NCI-H1417 treated with DMSO at 0.1 percent for 48 hours (cell line): ENCODE results near the gene PVALEF.

Experiments
- DNase-seq: peaks from one replicate; lab custom pipeline; 2025; lab: John Stamatoyannopoulos, UW

PVALEF gene

DNA sequence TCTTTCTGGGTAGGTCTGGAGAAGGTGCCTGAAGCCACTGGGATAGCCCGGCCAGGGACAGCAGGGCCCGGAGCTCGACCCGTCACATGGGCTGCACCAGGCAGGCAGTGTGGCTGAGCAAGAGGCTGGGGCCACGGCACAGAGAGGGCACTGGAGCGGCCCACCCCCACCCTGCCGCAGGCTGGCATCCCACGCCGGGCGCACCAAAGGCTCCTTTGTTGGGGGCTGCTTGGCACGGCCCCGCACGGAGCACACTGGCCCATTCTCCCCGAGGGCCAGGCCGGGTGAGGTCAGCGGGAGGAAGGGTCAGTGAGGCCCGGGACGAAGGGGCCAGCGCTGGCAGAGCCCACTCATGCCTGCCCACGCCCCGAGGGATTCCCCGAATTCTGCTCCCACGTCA is 36.5 kb upstream of the PVALEF start:
- DNase-seq = no peak

DNA sequence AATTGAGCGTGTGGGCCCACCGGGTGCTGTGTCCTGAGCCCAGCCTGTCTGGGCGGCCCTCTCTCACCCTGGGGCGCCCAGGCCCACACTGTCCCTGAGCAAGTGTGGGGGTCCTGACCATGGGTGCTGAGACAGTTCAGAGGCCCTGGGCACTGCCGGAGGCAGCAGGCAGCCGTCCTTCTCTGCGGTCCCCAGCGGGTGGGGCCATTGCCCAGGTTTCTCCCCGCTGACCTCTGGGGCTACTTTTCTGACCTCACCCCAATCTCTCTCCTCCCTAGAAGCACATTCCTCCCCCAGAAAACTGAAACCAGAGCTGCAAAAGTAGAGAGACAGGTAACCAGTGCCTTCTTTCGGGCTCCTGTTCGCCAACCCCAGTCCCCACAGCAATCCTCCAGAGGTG is 36.0 kb upstream of the PVALEF start:
- DNase-seq = no peak

DNA sequence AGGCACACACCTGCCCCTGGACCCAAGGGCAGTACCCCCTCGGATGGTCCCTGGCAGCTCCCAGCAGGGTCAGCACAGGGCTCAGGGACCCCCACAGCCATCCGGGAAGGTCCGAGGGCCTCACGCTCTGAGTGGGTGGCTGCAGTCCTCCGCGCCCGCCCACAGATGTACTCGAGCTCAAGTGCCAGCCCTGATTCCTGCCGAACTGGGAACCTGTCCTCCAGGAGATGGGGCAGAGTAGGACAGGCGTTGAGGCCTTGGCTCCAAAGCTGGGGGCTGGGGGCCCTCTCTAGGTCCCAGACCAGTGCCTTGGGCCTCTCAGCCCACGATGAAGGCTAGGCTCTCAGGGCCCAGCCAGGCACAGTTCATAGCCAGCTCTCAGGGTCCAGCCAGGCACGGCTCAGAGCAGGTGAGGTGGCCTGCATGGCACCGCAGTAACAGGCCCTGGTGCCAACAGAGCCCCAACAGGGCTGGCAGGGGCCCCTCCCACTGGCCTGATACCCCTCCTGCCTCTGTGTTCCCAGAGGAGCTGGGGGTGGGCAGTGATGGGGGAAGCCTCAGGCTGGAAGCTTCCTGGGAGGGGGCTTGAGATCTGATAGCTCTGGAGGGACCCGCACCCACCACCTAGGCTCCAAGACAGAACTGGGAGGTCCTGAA is 35.5 kb upstream of the PVALEF start:
- DNase-seq = no peak

DNA sequence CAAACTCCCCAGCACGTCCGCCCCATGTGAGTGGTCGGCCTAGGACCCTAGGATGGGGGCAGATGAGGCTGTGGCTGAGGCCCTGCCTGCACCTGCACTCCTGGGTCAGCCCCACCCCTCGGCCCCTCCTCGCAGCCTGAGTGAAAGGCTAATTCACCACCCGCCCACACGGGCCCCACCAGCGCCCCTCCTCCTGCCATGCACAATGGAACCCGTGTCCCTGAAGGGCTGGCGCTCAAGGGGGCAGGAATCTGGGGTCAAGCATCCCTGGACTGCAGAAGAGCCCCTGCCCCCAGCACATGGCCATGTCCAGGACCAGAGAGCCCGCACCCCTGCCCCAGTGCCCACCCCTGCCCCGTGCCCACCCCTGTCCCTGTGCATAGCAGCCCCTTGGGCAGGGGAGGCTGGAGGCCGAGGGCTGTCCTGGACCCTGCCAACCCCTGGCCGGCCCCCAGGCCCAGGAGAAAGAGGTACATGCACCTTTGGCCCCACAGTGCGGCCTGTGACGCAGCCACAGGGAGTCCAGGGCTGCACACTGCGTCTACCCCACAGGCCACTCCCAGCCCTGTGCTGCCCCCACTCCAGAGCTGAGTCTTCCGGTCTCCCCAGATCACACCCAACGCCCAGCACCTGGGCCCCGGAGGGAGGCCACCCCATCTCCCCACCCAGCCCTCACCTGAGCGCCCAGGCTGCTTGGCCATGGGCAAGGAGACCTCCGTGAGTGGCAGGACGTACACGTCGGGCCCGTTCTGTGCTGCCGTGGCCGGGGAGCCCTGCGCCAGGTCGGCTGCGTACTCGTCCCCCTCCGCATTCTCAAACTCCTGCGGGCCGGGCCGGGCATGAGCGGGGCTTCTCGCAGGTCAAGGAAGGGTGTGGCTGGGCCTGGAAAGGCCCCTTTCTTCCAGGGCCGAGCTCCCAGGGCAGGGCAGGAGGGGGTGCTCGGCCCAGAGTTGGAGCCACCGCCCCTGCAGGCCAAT is 34.6 kb upstream of the PVALEF start:
- DNase-seq = no peak

DNA sequence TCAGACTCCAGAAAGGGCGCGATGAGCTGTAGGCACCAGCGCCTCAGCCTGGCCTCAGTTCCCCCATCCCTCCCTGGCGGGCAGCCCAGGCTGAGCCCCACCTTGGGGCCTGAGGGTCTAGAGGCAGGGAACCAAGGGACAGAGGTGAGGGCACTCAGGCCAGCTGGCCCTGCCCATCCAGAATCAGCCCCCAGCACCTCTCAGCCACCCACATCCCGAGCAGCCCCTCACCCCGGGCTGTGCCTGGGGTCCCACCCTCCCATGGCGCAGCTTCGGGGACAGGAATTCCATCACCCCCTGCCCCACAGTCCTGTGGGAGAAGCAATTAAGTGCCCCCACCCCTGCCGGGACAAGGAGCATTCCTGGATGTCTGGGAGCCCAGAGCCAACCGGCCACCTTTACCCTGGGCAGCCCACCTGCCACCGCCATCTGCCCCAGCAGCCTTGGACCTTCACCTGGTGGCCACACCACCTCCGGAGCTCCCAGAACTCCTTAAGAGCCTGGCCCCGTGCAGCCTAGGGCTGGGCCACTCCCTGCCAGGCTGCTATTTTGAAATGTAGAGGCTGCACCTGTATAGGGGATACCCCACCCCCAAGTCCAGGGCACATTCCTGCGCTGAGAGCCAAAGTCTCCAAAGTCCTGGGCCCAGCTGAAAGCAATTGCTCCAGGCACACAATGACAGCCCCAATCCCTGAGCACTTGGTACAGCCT is 33.7 kb upstream of the PVALEF start:
- no peak for DNase-seq

DNA sequence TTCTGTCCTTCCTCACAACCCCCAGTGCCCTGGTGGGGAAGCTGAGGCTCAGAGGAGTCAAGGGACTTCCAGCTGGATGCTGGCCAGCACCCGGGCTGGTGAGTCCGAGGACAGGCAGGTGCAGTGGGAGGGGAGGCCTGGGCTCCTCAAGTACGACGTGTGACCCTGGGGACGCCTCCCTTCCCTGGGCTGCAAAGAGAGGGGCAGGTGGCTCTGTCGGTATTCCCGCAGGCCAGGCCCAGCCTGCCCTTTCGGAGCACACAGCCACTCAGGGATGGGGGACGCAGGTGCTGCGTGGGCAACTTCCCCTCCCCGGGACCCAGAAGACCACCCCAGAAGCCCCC is 33.1 kb upstream of the PVALEF start:
- DNase-seq = no peak

GRCh38 chr17:81132770-81133723 is 32.3 kb upstream of the PVALEF start:
- DNase-seq = no peak

DNA sequence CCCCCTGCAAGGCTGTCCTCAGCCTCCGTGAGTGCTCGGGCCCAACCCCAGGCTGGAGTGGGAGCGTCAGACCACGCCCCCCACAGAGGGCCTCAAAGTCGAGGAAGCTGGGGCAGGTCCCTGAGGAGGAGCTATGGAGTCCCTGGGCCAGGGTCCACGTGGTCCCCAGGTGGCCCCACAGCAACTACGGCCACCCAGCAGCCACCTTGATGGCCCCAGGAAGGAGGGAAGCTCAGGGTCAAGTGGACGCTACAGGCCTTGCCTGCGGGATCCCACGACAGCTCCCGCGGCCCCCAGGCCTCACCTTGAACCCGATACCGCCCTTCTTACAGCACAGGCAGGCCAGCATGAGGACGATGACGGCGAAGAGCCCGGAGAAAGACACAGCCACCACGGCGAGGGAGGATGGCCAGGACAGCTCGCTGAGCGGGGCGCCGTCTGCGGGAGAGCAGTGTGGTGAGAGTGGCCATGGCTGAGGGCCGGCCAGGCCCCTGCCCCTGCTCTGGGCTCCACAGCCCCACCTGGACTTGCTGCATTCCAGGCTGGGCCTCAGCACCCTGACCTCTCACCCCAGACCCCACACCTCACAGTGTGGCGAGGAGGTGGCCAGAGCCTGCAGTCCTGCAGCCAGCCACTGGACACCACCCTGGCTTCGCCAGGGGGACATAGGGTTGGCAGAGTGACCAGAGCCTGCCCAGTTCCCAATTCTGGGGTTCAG is 31.1 kb upstream of the PVALEF start:
- DNase-seq = no peak

GRCh38 chr17:81135505-81136278 is 29.6 kb upstream of the PVALEF start:
- no peak for DNase-seq

DNA sequence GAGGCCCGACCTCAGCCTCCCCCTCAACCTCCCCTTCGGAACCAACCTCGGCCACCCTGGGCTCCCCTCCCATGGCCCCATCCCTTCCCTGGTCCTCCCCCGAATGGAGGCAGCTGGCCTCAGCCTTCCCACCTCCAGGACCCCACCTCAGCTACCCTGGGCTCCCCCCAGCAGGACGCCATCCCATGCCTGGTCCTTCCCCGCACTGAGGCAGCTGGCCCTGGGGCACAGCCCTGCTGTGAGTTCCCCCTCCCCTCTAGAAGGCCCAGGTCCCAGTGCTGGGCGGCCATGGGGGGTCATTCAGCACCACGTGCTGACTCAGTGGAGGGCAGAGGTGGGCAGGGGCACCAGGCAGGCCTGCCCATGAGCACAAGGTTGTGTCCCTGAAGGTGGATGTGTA is 28.9 kb upstream of the PVALEF start:
- DNase-seq = no peak

DNA sequence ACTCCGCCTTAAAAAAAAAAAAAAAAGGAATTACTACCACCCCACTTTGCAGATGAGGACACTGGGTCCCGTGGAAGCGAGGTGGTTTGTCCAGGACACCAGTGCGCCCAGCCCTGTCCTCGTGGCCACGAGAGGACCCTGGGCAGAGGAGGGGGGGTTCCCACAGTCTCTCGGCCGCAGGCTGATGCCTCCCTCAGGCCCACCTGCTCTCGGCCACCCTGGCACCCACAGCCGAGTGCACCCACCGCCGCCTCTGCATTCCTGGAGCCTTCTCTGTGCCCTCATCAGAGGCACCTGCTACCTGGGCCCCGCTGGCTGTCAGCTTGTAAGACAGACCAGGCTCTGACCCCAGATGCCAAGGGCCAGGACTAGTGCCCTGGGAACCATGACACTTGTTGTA is 28.1 kb upstream of the PVALEF start:
- DNase-seq = no peak

DNA sequence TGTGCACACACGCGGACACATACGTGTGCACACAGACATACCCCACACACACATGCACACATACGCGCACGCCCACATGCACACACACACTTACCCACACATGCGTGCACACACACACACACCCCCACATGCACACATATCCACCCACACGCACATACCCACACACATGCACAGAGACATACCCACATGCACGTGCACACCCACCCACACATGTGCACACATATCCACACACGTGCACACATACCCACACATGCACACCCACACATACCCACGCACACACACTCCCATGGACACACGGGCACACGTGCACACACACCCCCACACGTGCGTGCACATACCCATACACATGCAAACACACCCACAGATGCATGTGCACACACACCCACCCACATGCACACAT is 27.2 kb upstream of the PVALEF start:
- DNase-seq = no peak

- DNase-seq = no peak
These were observed 26.8 kb upstream of the PVALEF start for GRCh38 chr17:81138500-81138899.

- no peak for DNase-seq
These were observed 25.9 kb upstream of the PVALEF start for GRCh38 chr17:81139428-81139827.

DNA sequence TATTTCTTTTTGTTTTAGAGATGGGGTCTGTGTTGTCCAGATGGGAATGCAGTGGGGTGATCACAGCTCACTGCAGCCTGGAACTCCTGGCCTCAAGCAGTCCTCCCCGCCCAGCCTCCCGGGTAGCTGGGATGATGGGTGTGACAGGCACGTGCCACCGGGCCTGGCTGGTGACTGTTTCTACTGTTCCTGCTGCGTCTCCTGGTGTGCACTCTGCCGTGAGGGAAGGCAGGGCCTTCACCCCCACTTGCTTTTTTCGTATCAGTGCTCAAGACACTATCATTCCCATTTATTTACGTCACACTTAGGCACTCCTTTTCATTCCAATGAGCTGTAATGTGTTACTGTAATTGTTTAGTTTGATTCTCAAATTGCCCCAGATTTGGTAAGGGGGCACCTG is 25.3 kb upstream of the PVALEF start:
- DNase-seq = no peak

DNA sequence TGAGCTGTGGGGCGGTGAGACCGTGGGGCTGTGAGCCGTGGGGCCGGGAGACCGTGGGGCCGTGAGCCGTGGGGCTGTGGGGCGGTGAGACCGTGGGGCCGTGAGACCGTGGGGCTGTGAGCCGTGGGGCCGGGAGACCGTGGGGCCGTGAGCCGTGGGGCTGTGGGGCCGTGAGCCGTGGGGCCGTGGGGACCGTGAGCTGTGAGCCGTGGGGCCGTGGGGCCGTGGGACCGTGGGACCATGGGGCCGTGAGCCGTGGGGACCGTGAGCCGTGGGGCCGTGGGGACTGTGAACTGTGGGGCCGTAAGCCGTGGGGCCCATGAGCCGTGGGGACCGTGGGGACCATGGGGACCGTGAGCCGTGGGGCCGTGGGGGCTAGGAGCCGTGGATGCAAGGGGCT is 24.6 kb upstream of the PVALEF start:
- DNase-seq = no peak

DNA sequence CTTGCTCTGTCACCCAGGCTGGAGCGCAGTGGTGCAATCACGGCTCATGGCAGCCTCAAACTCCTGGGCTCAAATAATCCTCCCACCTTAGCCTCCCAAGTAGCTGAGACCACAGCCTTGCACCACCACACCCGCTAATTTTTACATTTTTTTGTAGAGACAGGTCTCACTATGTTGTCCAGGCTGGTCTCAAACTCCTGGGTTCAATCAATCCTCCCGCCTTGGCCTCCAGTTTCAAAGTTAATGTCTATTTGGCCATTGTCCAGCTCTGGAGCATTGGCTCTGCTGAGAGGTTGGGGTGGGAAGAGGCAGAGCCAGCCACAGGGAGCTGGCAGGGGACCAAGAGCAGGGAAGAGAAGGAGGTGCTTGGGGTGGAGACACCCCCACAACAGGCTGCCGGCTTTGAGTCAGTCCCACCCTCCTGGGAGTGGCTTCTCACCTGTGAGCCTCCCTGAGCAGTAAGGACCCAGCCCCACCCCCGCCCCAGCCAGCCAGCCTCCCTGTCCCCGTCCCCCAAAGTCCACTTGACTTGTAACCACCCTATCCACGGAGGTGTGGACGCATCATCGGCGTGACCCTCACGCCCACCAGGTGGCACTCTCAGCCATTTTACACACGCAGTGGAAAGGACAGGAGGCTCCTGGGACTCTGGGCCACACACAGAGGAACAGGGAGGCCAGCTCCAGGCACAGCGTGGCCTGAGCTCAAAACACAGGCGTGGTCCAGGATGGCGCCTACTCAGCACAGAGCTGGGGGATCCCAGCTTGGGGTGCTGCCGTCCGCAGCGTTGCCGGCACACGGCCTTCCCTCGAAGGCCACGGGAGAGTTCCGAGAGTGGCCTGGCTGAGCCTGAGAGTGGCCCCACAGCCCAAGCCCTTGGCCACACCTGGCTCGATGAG is 22.8 kb upstream of the PVALEF start:
- DNase-seq = peak; percentile 26

- no peak for DNase-seq
These were observed 22.1 kb upstream of the PVALEF start for GRCh38 chr17:81143200-81143527.

GRCh38 chr17:81143717-81144422 is 21.4 kb upstream of the PVALEF start:
- DNase-seq = no peak
